GM19395 (cell line): ENCODE results near the gene RASAL2.
"Not testable (repeated sequence)": the region's sequence is repeated elsewhere in the genome, so short reads cannot be mapped to it uniquely, and the experiment has no call there.

Experiments used
- ATAC-seq: cut with Tn5 transposase; IDR thresholded peaks from one replicate; pipeline ENCODE4 v1.9.1; 2021; ENCODE audit warnings: mild to moderate bottlenecking, moderate library complexity; ENCODE audit not compliant: unreplicated experiment

Gene RASAL2

DNA sequence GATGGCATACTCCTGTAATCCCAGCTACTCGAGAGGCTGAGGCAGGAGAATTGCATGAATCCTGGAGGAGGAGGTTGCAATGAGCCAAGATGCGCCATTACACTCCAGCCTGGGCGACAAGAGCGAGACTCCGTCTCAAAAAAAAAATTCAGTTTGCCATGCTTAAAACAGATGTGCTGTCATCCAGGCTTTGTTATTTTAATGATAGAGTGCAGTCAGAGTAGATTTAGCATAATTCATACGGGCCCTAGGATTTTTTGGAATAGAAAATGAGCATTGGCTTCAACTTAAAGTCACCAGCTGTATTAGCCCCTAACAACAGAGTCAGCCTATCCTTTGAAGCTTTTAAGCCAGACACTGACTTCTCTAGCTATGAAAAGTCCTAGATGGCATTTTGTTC is 124.6 kb downstream of the RASAL2 start:
- no peak for ATAC-seq

DNA sequence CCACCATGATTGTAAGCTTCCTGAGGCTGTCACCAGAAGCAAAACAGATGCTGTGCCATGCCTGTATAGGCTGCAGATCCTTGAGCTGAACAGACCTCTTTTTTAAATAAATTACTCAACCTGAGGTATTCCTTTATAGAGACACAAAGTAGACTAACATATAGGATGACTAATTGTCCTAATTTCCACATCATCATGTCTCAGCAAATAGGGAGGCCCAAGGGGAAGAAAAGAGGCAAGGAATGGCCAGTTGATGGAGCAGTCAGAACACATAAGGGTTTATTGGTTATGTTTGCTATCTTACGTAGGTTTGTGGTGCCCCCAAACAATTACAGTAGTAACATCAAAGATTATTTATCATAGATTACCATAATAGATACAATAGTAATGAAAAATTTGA is 126.2 kb downstream of the RASAL2 start:
- ATAC-seq = no peak

DNA sequence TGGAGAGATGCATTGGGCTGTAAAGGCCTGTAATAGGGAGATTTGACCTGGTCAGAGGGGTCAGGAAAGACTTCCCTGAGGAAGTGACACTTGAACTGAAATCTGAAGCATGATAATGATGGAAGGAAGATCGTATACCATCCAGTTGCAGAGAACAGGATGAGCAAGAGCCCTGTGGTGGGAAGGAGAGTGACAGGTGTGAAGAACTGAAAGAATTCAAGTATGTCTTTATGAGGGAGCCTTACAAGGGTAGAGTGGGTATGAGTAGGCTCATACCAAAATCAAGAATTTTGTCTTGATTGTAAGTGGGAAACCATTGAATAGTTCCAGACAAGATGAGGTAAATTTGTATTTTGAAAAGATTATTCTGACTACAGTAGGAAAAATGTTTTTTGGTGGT is 129.4 kb downstream of the RASAL2 start:
- no peak for ATAC-seq

DNA sequence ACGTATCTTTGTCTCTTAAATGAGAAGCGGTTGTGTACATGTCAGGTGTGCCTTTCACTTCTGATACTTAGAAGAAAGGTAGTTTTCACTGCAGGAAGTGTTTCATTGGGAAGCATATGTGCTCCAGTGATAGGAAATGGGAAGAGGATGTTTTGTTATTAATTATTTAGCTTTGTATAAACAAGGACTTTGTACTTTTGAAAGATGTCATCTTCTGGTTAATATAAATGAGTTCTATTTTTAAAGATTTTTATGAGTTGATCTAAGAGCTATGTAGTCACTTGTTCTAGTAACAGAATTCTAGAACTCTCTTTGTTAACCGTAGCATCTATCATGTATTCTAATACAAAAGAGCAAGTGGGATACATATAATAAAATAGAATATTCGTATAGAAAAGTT is 130.5 kb downstream of the RASAL2 start:
- ATAC-seq = no peak

DNA sequence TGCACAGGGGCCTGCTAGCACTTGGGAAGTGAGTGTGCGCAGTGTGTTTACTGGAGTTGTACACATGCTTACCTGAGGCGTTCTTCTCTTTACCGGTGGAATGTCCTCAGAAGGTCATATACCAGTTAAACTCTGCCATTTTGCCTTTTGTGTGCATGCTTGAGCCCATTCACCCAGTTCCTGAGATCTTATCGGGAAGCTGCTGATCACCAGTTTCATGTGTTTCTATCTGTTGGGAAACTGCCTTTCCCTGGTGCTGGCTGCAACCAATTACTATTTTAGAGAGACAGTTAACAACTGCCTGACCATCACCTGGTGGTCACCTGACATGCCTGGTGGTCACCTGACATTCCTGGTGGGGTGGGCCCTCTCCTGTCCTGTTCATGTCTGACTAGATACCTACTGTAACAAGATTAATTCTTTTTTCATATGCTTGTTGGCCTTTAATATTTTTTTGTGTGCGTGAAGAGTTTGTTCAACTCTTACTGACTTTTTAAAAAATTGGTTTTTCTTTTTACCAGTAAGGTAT is 137.0 kb downstream of the RASAL2 start:
- ATAC-seq = no peak

DNA sequence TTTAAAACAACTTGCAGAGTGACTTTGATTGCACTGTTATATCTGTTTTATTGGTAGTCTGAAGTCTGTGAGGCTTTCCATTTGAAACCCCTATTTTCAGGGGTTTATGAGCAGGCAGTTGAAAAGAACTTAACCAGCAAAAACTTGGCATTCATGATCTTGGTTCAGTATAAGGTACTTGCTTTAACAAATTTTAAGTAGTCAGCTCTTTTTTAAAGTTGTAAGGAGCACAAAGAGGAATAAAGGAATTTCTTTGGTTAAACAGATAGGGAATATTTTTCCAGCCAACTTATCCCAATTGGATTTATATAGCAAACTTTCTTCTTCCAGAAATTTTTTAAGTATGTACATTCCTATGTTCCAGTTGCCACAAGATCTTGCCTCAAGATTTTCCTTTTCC is 138.2 kb downstream of the RASAL2 start:
- ATAC-seq = no peak

DNA sequence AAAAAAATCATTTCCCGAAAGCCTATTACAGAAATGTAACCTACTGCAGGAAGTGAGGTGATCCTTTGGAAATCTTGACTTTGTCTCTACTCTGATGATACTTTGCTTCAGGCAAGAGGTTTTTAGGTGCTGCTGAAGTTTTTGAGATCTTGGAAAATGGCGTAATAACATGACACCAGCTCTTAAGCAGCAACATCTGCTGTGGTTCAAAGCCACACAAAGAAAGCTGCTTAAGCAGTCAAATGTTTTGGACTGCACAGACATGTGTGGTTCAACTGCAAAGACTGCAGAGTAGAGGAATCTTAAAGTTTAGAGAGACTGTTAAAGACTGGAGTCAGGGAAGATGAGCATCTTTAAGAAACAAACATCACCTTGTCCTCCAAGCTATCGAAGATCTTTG is 139.0 kb downstream of the RASAL2 start:
- ATAC-seq = no peak

DNA sequence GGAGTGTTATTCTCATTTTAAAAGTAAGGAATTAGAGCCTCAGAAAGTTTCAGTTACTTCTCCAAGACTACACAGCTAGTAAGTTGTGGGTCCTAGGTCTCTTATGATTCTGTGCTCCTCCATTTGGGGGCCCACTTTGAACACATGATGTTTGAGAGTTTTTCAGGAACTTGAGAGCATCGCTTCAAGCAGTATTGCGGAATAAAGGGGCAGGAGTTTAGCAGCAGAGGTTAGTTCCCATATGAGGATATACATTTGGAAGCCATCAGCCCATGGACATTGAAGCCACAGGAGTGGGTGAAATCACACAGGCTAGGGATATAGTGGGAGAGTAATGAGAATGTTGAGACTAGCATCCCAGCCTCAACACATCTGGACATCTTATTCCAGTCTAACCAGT is 143.2 kb downstream of the RASAL2 start:
- no peak for ATAC-seq

DNA sequence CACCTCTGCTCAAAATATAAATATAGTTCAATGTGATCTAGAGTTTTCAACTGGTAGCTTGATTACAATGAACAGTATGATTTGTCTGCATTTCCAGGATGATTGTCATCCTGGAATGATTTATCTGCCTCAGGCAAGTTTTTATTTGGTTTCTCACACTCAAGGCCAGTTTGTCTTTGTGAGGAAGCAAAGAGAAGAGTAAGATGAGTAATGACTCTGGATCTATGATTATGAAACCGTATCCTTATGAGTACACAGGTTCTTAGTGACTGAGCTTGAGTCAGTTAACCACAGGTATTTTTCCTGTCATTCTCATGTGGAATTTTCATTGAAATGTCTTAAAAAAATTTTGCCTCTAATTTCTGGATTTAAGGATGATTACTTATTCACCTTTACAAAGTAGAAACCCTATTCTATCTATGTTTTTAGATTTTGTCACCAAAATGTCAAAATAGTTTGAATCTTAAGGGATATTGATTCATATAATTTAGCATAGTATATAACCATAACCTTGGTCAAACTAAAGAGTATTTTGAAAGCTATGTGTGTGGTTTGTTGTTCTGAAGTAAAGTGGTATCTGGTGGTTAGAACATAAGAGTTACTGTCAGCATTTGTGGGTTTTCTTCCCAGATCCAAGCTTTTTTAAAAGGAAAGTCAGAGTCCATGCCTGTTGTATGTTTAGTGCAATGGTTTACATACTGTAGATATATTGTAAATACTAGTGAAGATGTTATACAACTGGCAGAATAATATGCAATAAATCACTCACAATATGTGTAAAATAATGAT is 145.0 kb downstream of the RASAL2 start:
- no peak for ATAC-seq

DNA sequence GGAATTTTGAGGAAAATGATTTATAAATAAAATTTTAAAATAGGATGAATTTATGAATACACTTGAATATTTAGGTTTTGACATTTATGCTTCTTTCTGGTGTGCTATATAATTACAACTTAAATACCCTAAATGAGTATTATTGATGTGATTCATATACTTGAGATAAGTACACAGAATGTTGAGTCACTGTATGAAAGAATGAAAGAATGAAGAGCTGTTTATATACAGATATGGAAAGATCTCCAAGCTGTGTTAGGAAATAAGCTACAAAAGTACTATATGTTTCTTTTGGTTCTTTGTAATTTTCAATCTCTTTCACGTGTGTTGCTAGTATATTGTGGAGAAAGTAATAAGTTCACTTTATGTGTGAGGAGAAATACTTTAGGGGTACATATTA is 147.2 kb downstream of the RASAL2 start:
- ATAC-seq = no peak

DNA sequence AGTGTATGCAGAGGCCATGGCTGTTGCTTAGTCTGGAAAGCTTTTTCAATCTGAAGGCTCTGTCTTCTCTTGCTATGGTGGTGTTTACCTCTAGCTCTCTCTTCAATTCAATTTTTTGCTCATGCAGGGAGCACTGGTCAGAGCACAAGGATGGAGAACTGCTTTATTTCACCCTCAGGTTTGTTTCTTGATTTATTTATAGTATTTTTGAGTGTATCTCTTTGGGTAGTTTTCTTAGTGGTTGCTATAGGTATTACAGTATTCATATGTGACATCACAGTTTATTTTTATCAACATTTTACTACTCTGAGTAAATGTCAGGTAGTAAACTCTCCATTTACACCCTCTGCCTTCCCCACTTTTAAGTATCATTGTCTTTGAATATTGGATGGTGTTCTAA is 147.9 kb downstream of the RASAL2 start:
- no peak for ATAC-seq

DNA sequence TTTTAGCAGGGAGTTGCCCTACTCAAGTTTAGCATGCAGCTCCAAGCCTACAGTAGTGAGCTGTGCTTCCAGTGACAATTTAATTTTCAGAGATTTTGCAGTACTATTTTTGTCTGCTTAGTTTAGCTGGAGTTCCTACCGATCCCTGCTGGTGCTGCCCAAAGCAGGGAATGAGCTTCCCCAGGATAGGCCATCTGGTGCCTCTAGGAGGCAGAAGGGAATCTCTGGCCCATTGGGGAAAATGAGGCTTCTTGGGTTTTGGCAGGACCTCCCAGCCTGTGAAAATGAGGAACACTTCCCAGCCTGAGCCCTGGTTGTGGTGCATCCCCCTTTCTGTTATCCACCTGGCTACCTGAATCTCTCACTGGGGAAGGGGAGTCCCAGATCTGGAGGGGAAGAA is 149.2 kb downstream of the RASAL2 start:
- ATAC-seq = no peak

DNA sequence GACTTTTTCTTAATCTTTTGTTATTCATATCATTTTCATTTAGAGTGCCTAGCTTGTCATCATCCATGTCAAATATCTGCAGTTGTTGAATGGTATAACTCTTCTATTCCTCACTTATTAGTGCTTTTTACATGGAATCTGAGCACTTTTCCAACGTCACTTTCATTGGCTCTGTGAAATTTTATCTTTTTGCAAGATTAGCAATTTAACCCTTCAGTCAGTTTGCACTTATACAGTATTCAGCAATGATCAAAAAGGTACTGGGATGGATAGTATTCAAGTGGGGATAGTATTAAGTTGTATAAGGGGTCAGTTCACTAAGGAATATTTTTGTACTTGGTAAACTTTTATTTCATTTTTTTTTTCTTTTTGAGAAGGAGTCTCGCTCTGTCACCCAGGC is 150.0 kb downstream of the RASAL2 start:
- ATAC-seq = no peak

DNA sequence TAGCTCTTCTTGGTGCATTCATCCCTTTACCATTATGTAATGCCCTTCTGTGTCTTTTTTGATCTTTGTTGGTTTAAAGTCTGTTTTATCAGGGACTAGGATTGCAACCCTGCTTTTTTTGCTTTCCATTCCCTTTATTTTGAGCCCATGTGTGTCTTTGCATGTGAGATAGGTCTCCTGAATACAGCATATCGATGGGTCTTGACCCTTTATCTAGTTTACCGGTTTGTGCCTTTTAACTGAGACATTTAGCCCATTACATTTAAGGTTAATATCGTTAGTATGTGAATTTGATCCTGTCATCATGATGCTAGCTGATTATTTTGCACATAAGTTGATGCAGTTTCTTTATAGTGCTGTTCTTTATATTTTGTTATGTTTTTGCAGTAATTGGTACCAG is 154.4 kb downstream of the RASAL2 start:
- ATAC-seq = not testable (repeated sequence)

DNA sequence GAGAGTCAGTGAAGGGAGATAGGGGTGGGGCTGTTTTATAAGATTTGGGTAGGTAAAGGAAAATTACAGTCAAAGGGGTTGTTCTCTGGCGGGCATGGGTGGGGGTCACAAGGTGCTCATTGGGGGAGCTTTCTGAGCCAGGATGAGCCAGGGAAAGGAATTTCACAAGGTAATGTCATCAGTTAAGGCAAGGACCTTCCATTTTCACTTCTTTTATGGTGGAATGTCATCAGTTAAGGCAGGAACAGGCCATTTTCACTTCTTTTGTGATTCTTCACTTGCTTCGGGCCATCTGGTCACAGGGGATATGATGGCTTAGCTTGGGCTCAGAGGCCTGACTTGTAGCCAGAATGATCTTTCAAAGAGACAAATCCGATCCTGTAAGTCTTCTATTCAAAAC is 159.7 kb downstream of the RASAL2 start:
- not testable (repeated sequence) for ATAC-seq

DNA sequence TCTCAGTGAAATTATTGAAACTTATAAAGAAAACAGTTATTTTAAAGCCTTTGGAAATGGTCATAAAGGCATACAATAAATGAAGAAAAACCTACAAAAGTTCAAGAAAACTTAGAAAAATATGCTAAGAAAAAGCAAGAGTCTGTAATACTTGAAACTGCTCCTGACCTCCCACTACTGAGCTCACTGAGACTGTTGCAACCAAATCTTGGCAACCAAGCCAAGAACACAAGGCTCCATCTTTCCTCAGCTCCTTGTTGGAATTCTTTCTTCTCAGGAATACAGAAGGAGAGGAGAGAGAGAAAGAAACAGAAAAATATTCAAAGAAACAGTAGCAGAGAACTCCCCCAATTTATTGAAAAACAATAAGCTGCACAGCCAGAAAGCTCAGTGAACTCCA is 160.5 kb downstream of the RASAL2 start:
- no peak for ATAC-seq

DNA sequence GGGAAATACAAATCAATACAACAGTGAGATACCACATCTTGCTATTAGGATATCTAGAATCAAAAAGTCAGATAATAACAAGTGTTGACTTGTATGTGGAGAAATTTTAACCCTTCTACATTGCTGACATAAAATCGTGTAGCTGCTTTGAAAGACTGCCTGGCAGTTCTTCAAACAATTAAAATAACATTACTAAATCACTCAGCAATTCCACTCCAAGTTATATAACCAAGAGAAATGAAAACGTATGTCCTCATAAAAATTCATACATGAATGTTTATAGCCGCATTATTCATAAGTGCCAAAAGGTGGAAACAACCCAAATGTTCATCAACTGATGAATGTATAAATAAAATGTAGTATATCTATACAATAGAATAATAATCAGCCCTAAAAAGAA is 164.6 kb downstream of the RASAL2 start:
- no peak for ATAC-seq

DNA sequence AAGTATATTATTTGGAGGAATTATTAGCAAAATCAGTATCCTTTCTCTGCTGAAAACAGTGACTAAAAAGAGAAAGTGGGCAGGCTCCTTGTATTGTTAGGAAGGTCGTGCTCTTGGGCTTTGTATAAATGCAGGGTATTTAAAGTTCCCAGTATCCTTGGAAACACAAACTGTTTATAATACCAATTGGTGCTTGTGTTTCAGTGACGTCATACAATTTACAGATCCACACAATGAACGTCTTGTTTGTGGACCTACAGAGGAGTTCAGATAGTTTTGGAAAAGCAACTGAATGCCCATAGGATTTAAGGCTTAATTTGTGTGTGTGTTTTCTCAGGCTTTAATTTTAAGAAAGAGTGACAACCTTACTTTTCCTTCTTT is 168.2 kb downstream of the RASAL2 start:
- no peak for ATAC-seq

DNA sequence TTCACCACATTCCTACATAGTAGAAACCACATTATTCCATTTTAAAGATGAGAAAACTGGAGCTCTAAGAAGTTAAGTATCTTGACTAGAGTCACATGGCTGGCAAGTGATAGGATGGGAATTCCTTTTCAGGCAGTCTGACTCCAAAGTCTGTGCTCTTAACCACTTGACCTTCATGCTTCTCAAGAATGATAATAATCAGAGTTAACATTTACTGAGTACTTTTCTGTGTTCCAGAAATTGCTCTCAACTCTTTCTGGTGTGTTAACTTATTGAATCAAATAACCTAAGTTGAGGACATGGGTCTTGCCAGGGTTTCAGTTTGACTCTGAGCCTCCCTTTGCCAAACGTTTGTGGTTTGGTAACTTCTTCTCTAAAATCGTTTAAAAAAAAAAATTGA is 169.4 kb downstream of the RASAL2 start:
- ATAC-seq = no peak

DNA sequence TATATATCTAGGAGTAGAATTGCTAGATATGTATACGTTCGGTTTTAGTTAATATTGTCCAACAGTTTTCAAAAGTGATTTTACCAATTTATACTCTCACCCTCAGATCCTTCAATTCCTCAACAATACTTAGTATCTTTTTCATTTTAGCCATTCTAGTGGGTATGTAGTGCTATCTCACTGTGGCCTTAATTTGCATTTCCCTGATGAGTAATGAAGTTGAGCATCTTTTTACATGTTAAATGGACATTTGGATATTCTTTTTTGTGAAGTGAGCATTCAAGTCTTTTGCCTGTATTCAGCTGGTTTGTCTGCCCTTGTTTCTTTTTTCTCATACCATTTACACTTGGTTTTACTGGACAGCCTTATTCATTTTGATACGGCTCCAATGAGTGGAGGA is 172.2 kb downstream of the RASAL2 start:
- no peak for ATAC-seq

DNA sequence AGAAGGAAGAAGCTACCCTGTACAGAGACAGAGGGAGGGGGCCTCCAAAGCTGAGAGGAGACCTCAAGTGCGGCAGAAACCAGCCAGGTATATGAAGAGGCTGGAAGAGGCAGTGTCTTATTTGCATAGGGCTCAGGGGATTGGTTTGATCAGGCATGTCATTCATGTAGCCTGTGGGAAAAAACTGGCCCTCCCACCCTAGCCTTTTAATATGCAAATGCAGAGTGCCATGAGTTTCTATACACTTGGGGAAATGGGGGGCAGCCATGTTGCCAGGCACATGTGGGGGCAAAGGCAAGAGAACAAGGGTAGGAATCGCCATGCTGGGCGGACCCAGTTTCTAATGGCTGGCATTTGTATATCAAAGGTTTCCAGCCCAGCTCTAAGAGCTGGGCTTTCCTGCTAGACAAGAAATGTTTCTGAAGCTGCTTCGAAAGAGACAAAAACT is 172.7 kb downstream of the RASAL2 start:
- ATAC-seq = no peak

DNA sequence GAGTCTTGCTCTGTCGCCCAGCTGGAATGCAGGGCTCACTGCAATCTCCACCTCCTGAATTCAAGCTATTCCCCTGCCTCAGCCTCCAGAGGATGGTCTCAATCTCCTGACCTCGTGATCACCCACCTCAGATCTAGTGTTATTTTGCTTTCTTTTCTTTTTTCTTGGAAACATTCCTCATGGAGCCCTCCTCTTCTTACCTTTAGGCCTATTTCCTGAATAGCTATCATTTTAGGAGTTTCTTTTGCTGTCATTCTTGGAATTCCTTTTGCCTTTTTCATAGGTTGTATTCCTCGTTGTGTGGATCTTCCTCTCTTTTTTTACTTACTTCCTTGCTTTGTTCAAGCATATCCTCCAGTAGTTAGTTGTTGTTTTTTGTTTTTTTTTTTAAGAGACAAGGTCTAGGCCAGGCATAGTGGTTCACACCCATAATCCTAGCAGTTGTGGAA is 173.8 kb downstream of the RASAL2 start:
- ATAC-seq = no peak

DNA sequence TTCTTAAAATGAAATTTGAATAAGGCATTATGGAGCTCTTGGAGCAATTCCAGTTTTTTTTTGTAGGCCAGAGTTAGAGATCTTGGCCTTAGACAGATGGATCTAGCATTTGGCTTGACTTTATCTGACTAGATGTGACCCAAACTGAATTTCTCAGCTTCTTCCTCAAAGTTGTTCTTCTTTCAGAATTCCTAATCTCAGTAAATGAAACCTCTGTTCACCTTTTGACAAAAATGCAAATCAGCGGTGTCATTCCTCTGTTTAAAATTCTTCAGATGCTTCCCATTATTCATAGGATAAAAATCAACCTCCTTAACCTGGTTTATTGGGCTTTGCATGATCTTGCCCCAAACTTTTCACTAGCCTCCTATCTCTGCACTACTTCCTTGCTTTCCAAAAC is 177.6 kb downstream of the RASAL2 start:
- ATAC-seq = no peak
